Limb (tissue), 2 donors: ENCODE measurements around the gene MACROD1.

Source experiments
- DNase-seq, 2 donors: peaks; one replicate each; pipeline ENCODE4 v3.0.0-alpha.2; 2016; ENCODE audit errors: extremely low spot score in 2 of 2

Gene MACROD1

DNA sequence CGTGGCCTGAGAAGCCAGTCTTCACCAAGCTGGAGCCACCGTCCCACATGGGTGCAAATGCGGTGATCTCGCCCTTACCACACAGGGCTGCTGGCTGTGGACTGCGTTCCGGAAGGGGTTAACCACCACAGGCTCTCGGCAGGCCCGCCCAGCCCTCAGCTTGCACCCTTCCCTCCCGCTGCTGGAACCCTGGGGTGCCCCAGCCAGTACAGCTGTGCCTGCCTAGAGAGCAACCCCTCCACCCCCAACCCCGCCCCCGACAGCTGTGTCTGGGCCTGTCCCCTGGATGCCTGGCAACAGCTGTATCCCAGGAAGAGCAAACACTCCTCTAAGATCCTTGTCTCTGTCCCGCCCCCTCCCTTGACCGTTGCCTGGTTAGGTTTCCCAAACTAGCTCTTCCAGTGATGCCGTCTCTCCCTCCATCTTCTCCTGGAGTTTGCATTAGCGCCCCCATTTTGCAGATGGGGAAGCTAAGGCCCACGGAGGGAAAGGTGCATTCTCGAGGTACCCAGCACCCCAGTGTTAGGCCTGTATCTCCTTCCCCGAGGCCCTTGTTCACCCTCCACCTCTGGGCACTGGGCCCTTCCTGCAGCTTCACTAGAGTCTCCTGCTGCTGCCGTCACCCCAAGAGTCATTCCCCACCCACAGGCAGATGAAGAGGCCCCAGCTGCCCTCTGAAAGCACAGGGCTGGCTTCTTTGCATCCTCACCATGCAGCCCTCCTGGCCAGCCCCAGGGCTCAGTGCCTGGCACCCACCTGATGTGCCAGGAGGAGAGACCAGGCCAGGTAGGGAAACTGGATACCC, 204.1 kb downstream of the MACROD1 start:
- peak; percentile 80 to 82 for DNase-seq

DNA sequence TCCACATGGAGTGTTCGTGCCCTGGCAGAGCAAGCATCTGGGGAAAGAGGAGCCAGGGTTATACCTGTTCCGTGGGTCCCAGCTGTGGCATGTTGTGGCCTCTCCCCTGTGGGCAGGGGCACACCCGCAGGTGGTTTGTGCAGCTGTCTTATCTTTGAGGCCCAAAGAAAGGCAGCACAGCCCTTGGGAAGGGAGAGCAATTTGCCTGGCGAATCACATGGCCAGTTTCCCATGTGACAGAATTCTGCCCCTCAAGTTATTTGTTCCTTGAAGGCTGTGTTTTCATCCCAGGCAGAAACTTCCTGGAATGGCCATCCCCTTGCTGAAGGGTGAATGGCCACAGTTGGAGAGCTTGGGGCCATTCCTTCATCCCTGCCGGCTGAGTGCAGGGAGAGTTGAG, 207.9 kb downstream of the MACROD1 start:
- DNase-seq = no peak

DNA sequence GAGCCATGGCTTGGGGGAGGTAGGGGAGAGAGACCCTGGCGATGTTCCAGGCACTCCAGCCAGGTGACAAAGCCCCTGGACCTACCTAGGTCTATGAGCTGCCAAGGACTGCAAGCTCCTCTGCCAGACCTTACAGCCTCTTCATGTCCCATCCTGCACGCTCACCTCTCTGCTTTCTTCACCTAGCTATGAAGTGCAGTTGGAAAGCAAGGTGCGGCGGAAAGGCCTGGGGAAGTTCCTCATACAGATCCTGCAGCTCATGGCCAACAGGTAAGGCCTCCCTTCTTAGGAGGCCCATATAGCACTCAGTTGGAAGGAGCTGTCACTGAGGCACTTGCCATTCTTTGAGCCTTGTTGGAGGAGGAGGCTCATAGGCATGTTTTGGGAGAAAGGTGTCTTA, 213.3 kb downstream of the MACROD1 start:
- no peak for DNase-seq

DNA sequence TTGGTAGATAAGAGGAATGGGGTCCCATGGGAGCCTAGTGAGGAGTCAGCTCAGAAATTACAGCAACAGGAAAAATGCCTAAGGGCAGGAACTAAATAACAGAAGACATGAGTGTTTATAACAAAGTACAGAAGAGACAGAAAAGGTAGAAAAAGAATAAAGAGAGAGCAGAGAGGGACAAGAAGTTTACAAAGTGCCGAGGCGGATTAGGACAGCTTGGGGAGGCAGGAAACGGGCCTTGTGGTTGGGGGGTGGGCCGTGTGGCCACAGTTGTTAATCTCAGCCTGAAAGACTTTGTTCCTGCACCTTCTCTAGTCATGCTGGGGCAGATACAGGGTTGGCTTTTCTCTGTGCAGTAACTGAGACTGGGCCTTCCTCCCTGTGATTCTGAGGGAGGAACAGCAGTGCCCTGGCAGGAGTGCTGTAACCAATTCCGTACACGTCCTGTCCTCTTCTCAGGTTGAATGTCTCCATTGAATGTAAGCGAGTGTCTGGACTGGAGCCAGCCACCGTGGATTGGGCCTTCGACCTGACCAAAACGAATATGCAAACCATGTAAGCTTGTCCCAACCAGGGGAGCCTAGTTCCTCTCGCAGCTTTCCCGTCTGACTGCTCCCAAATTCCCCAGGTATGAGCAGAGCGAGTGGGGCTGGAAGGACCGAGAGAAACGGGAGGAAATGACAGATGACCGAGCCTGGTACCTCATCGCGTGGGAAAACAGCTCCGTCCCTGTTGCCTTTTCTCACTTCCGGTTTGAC, 214.0 kb downstream of the MACROD1 start:
- DNase-seq = no peak
